ENCODE measurements around the gene VAV2.
A peak's percentile ranks its signal among the peaks of the same experiment; 100 is the strongest.

Gene VAV2

GRCh38 chr9:134030821-134031470, 38.8 kb upstream of the VAV2 start:
- Mint-ChIP-seq H3K4me1 (ENCODE audit: low read depth) (peaks cover 11% of the 10 kb centered on the region), H3K9me3 (no peaks in the 10 kb centered on the region), H3K36me3 (ENCODE audit: low read depth) (peaks cover 71% of the 10 kb centered on the region), H3K4me3 (no peak overlapping the region), H3K27me3 (no peaks in the 10 kb centered on the region), H3K27ac (no peak overlapping the region)
- no peak for DNase-seq

DNA sequence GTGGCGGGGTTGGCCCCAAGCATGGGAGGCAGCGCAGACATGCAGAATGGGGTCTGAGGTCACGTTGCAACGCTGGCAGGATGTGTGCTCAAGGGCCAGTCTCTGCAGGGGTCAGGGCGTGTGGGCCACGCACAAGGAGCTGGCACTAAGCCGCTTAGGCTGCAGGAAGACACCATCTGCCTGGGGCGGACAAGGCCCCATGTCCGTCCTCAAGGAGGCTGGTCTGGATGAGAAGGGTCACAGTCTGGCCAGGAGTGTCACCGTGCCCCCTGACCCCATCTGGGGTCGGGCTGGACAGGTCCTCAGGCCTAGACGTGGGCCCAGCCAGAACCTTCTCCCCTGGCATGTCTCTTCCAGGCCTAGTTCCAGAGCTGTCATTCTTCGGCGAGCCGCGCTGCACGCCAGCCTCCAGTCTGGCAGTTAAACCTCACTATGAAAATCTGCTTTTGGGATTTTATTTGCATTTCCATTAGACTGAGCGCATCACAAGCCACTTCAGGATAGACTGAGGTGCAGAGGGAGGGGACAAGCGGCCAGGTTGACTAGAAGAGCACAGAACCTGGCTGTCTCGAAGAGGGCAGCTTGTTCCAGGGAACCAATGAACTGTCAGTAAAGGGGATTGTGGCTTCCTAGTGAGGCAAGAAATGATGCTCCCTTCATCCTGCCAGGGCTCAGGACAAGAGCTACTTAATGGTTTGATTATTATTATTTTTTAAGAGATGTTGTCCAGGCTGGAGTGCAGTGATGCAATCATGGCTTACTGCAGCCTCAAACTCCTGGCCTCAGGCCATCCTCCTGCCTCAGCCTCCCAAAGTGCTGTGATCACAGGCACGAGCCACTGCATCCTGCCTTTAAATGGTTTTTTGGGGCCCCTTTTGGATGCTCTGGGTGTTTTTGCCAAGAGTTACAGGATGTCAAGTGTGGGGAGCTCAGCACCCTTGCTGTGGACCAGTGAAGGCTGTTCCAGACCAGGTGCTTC, 37.4 kb upstream of the VAV2 start:
- Mint-ChIP-seq H3K4me3 (no peak overlapping the region), H3K36me3 (ENCODE audit: low read depth) (peaks cover 58% of the 10 kb centered on the region), H3K27me3 (no peaks in the 10 kb centered on the region), H3K27ac (no peak overlapping the region), H3K9me3 (no peaks in the 10 kb centered on the region), H3K4me1 (ENCODE audit: low read depth) (peaks cover 14% of the 10 kb centered on the region)
- DNase-seq, result no peak

GRCh38 chr9:134028575-134029247, 36.6 kb upstream of the VAV2 start:
- Mint-ChIP-seq H3K4me1 (ENCODE audit: low read depth) (peaks cover 18% of the 10 kb centered on the region), H3K4me3 (no peak overlapping the region), H3K27me3 (no peaks in the 10 kb centered on the region), H3K36me3 (ENCODE audit: low read depth) (peaks cover 49% of the 10 kb centered on the region), H3K9me3 (no peaks in the 10 kb centered on the region), H3K27ac (no peak overlapping the region)
- DNase-seq, result no peak

- H3K27ac Mint-ChIP-seq, result no peak overlapping the region
- H3K4me1 Mint-ChIP-seq (ENCODE audit: low read depth), result peaks cover 18% of the 10 kb centered on the region
- H3K4me3 Mint-ChIP-seq, result peak overlapping the region; percentile 44
- no peaks in the 10 kb centered on the region for H3K9me3 Mint-ChIP-seq
- no peak for DNase-seq
- peaks cover 43% of the 10 kb centered on the region for H3K36me3 Mint-ChIP-seq (ENCODE audit: low read depth)
- H3K27me3 Mint-ChIP-seq, result no peaks in the 10 kb centered on the region
These were observed 36.0 kb upstream of the VAV2 start for GRCh38 chr9:134028076-134028475.

DNA sequence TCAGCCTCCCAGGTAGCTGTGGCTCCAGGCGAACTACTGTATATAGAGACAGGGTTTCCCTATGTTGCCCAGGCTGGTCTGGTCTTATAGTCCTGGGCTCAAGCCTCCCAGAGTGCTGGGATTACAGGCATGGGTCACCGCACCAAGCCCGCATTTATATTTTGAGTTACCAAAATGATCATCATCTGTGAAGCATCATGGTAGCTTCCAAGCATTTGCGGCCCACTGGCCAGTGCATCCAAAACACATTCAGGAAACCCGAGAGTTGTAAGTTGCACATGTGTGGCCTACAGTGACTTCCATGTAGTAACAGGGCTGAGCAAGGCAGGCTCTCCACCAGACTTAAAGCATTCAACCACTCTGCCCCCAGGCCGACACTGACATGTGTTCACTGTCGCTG, 35.4 kb upstream of the VAV2 start:
- Mint-ChIP-seq H3K27ac (no peak overlapping the region), H3K4me3 (peak overlapping the region; percentile 81), H3K27me3 (no peaks in the 10 kb centered on the region), H3K36me3 (ENCODE audit: low read depth) (peaks cover 39% of the 10 kb centered on the region), H3K4me1 (ENCODE audit: low read depth) (peaks cover 18% of the 10 kb centered on the region), H3K9me3 (no peaks in the 10 kb centered on the region)
- no peak for DNase-seq

- Mint-ChIP-seq H3K4me3 (peak overlapping the region; percentile 81), H3K4me1 (ENCODE audit: low read depth) (peaks cover 18% of the 10 kb centered on the region), H3K27me3 (no peaks in the 10 kb centered on the region), H3K9me3 (no peaks in the 10 kb centered on the region), H3K36me3 (ENCODE audit: low read depth) (peaks cover 36% of the 10 kb centered on the region), H3K27ac (no peak overlapping the region)
- DNase-seq, result no peak
These were observed 34.9 kb upstream of the VAV2 start for GRCh38 chr9:134026981-134027380.

DNA sequence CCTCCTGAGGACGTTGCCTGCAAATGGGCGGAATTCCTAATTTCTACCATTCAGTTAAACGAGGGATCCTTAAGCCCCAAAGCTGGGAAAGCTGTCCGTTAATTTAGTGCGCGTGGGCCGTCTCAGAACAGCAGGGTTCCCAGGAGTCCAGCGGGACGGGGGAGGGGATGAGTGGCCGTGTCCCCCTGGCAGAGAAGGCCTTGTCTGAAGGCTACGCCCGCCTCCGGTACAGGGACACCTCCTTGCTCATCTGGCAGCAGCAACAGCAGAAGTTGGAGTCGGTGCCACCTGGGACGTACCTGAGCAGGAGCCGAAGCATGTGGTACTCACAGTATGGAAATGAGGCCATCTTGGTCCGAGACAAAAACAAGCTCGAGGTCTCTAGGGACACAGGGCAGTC, 34.5 kb upstream of the VAV2 start:
- Mint-ChIP-seq H3K27me3 (no peaks in the 10 kb centered on the region), H3K4me3 (peak overlapping the region; percentile 81), H3K36me3 (ENCODE audit: low read depth) (peaks cover 36% of the 10 kb centered on the region), H3K27ac (no peak overlapping the region), H3K4me1 (ENCODE audit: low read depth) (peaks cover 18% of the 10 kb centered on the region), H3K9me3 (no peaks in the 10 kb centered on the region)
- DNase-seq, result no peak

- Mint-ChIP-seq H3K4me3 (peak overlapping the region; percentile 81), H3K4me1 (ENCODE audit: low read depth) (peaks cover 18% of the 10 kb centered on the region), H3K36me3 (ENCODE audit: low read depth) (peaks cover 33% of the 10 kb centered on the region), H3K27ac (peak overlapping the region; percentile 77), H3K27me3 (no peaks in the 10 kb centered on the region), H3K9me3 (no peaks in the 10 kb centered on the region)
- peak; percentile 73 for DNase-seq
These were observed 33.8 kb upstream of the VAV2 start for GRCh38 chr9:134025606-134026541.

- peak; percentile 91 for DNase-seq
- Mint-ChIP-seq H3K27ac (peak within 1 kb of the TSS; percentile 77), H3K36me3 (ENCODE audit: low read depth) (peaks cover 25% of the 10 kb centered on the region), H3K9me3 (no peaks in the 10 kb centered on the region), H3K4me3 (peak within 1 kb of the TSS; percentile 81), H3K27me3 (no peaks in the 10 kb centered on the region), H3K4me1 (ENCODE audit: low read depth) (peaks cover 18% of the 10 kb centered on the region)
These were observed 32.9 kb upstream of the VAV2 start, which contains the start of gene BRD3OS for GRCh38 chr9:134024828-134025605. Gene BRD3OS, plus strand, starts transcription at chr9:134025481. Its CDS starts 1,267 bp downstream, at chr9:134026748.

DNA sequence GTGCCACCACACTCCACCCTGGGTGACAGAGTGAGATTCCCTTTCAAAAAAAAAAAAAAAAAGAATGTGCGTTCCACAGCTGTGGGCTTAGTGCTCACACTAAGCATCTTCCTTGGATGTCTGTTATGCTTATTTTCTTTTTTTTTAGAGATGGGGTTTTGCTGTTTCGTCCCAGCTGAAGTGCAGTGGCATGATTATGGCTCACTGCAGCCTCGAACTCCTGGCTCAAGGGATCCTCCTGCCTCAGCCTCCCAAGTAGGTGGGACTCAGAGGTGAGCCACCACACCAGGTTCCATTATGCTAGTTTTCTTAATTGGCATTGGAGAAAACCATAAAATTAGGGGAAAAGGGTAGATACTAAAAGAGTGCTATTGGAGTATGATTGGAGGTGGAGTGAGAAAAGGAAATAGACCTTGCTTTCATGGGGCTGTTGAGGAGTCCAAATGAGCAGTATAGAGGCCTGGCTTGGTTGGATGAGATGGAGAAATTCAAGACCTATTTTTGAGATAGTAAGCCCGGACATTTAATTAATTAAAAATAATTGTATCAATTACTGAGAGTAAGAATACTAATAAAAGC, 32.2 kb upstream of the VAV2 start:
- H3K4me3 Mint-ChIP-seq, result peak overlapping the region; percentile 36
- no peaks in the 10 kb centered on the region for H3K27me3 Mint-ChIP-seq
- no peak overlapping the region for H3K27ac Mint-ChIP-seq
- peaks cover 18% of the 10 kb centered on the region for H3K4me1 Mint-ChIP-seq (ENCODE audit: low read depth)
- H3K36me3 Mint-ChIP-seq (ENCODE audit: low read depth), result peaks cover 22% of the 10 kb centered on the region
- no peaks in the 10 kb centered on the region for H3K9me3 Mint-ChIP-seq
- no peak for DNase-seq

GRCh38 chr9:134014946-134015345, 22.8 kb upstream of the VAV2 start:
- no peak overlapping the region for H3K4me3 Mint-ChIP-seq
- H3K9me3 Mint-ChIP-seq, result no peaks in the 10 kb centered on the region

DNA sequence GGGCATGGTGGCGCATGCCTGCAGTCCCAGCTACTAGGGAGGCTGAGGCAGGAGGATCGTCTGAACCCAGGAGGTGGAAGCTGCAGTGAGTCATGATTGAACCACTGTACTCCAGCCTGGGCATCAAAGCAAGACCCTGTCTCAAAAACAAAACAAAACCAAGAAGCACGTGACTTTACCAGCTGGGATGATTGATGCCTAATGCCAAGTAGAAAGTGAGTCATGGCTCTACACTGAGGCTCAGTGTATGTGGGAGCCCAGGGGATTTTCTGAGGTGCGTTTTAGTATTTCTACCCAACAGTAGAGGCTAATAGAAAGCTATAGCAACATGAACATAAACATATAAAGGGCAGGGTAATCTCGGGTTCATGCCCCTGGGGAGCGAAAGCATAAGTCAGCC, 19.3 kb upstream of the VAV2 start:
- Mint-ChIP-seq H3K9me3 (no peaks in the 10 kb centered on the region), H3K27ac (no peak overlapping the region), H3K4me1 (ENCODE audit: low read depth) (no peaks in the 10 kb centered on the region), H3K36me3 (ENCODE audit: low read depth) (peaks cover 4% of the 10 kb centered on the region), H3K4me3 (no peak overlapping the region), H3K27me3 (peaks cover 3% of the 10 kb centered on the region)
- DNase-seq, result no peak

More at GRCh38 chr9:134014946-134015345, 22.8 kb upstream of the VAV2 start:
- H3K36me3 Mint-ChIP-seq (ENCODE audit: low read depth), result peaks cover 4% of the 10 kb centered on the region
- no peak overlapping the region for H3K27ac Mint-ChIP-seq
- DNase-seq, result no peak
- H3K27me3 Mint-ChIP-seq, result no peaks in the 10 kb centered on the region
- no peaks in the 10 kb centered on the region for H3K4me1 Mint-ChIP-seq (ENCODE audit: low read depth)

Measured in activated T-cell treated with anti-CD3 and anti-CD28 coated beads, Interleukin-2, amount 50 U/mL, for 24 hours (primary cell).